ENCODE data around the gene FHIT. TPM values are rescaled to one million over a fixed set of nuclear protein-coding genes. Genes with fewer than 3 reads are reported as not detected.

Gene FHIT
- total and polyA plus RNA-seq, 10 of the 15 experiments (the other 5 are each of a cell fraction or from before 2014, with no cell fraction given): 4.2 to 14.9 (median 9.4) TPM

DNA sequence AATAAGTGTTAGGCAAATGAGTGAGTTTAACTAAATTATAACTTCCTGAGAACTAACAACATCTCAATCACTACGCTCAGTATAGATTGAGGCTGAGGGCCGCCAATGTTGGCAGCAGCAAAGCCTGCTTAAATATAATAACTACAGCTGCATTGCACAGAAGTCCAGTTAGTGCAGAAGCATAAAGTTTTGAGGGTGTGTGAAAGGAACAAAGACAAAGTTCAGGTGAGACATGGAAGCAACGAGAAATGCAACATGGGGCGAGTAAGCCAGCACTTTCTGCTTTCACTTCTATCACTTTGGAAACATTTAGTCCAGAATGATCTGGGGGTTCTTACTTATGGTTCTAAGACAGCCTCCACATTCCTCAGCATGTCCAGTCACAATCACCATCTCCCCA, 1149.1 kb downstream of the FHIT start:
- H3K36me3 ChIP-seq (ENCODE audit: control insufficient read depth in 2 of 2, insufficient read depth in 2 of 2, low read length in 1 of 2): no peaks in the 10 kb centered on the region
- H2AFZ ChIP-seq (ENCODE audit: control insufficient read depth, low read depth, low read length): no peak overlapping the region
- no peaks in the 10 kb centered on the region for H3K9me3 ChIP-seq (replicated peaks; ENCODE audit: control insufficient read depth, insufficient read depth, low read length)
- no peak for TF ChIP-seq FOXK2 (IDR thresholded peaks at IDR 0.05)
- TF ChIP-seq RAD21 (IDR thresholded peaks at IDR 0.05; ENCODE audit: insufficient read depth, low read depth, low read length): no peak
- TF ChIP-seq, protein P1, sequence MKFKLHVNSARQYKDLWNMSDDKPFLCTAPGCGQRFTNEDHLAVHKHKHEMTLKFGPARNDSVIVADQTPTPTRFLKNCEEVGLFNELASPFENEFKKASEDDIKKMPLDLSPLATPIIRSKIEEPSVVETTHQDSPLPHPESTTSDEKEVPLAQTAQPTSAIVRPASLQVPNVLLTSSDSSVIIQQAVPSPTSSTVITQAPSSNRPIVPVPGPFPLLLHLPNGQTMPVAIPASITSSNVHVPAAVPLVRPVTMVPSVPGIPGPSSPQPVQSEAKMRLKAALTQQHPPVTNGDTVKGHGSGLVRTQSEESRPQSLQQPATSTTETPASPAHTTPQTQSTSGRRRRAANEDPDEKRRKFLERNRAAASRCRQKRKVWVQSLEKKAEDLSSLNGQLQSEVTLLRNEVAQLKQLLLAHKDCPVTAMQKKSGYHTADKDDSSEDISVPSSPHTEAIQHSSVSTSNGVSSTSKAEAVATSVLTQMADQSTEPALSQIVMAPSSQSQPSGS (IDR thresholded peaks at IDR 0.05; ENCODE audit: low read length): no peak
- TF ChIP-seq PML (IDR thresholded peaks at IDR 0.05; ENCODE audit: low read length): no peak
- TF ChIP-seq, protein P2, sequence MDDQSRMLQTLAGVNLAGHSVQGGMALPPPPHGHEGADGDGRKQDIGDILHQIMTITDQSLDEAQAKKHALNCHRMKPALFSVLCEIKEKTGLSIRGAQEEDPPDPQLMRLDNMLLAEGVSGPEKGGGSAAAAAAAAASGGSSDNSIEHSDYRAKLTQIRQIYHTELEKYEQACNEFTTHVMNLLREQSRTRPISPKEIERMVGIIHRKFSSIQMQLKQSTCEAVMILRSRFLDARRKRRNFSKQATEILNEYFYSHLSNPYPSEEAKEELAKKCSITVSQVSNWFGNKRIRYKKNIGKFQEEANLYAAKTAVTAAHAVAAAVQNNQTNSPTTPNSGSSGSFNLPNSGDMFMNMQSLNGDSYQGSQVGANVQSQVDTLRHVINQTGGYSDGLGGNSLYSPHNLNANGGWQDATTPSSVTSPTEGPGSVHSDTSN (IDR thresholded peaks at IDR 0.05; ENCODE audit: insufficient replicate concordance, low read depth, low read length): no peak
- H3K4me3 ChIP-seq: no peak overlapping the region
- ChIA-PET CTCF (no interaction called here), RAD21 (ENCODE audit: unreplicated experiment) (no interaction called here), SMC1A (ENCODE audit: uncharacterized antibody, unreplicated experiment) (no interaction called here), POLR2A (no interaction called here)
- ATAC-seq: no peak
- H3K27ac ChIP-seq (ENCODE audit: control insufficient read depth, insufficient read depth): no peak overlapping the region
- no peaks in the 10 kb centered on the region for H3K4me1 ChIP-seq (ENCODE audit: control insufficient read depth, insufficient read depth, low read length)
- no peaks in the 10 kb centered on the region for H3K27me3 ChIP-seq (replicated peaks in 1 of 2; ENCODE audit: control insufficient read depth in 2 of 2, insufficient read depth in 2 of 2, low read length in 1 of 2)
- intact Hi-C loops (cut with micrococcal nuclease; ENCODE audit: unreplicated experiment) (no loop called here), in situ Hi-C loops (cut with MboI) (no loop called here)
- FAIRE-seq: no peak
- H3K4me2 ChIP-seq (ENCODE audit: control insufficient read depth, insufficient read depth): no peak overlapping the region
- 35% methylated on average over 4 of the region's 4 CpGs for WGBS (ENCODE audit: insufficient coverage, insufficient replicate concordance, low lambda C conversion rate, missing lambda C conversion rate)
- no TSS peak for BruUV-seq (replicated peaks)
- H3K79me2 ChIP-seq (ENCODE audit: control insufficient read depth, insufficient read depth, low read length): no peaks in the 10 kb centered on the region
- H3K9ac ChIP-seq (ENCODE audit: control insufficient read depth, insufficient read depth, low read length): no peak overlapping the region
- DNase-seq (ENCODE audit: low read depth, low spot score): no peak
- H4K20me1 ChIP-seq (ENCODE audit: control insufficient read depth, insufficient read depth): no peaks in the 10 kb centered on the region

DNA sequence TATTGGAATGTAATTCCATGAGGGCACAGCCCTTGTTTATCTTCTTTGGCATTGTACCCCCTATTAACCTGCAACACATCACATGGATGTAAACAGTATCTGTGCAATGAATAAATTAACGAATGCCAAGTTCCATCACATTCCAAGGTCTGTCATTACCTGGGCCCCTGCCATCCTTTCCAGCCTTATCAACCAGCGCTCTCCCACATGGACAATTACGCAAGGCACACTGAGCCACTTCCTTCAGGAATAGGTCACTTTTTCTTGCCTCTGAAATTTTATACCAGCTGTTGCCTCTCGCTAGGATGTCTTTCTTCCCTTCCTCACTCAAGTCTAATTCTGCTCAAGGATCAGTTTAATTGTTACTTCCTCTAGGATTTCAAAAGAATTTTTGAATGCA, 1149.6 kb downstream of the FHIT start:
- FAIRE-seq (no peak), ATAC-seq (no peak), DNase-seq (ENCODE audit: low read depth, low spot score) (no peak)
- no peaks in the 10 kb centered on the region for H3K4me1 ChIP-seq (ENCODE audit: control insufficient read depth, insufficient read depth, low read length)
- H2AFZ ChIP-seq (ENCODE audit: control insufficient read depth, low read depth, low read length): no peak overlapping the region
- no TSS peak for BruUV-seq (replicated peaks)
- no peaks in the 10 kb centered on the region for H3K36me3 ChIP-seq (ENCODE audit: control insufficient read depth in 2 of 2, insufficient read depth in 2 of 2, low read length in 1 of 2)
- H4K20me1 ChIP-seq (ENCODE audit: control insufficient read depth, insufficient read depth): no peaks in the 10 kb centered on the region
- in situ Hi-C loops (cut with MboI) (no loop called here), intact Hi-C loops (cut with micrococcal nuclease; ENCODE audit: unreplicated experiment) (no loop called here)
- no peak overlapping the region for H3K4me2 ChIP-seq (ENCODE audit: control insufficient read depth, insufficient read depth)
- H3K4me3 ChIP-seq: no peak overlapping the region
- CTCF ChIA-PET: no interaction called here
- H3K9ac ChIP-seq (ENCODE audit: control insufficient read depth, insufficient read depth, low read length): no peak overlapping the region
- H3K79me2 ChIP-seq (ENCODE audit: control insufficient read depth, insufficient read depth, low read length): no peaks in the 10 kb centered on the region
- H3K27me3 ChIP-seq (replicated peaks in 1 of 2; ENCODE audit: control insufficient read depth in 2 of 2, insufficient read depth in 2 of 2, low read length in 1 of 2): no peaks in the 10 kb centered on the region
- 55% methylated on average over 4 of the region's 4 CpGs for WGBS (ENCODE audit: insufficient coverage, insufficient replicate concordance, low lambda C conversion rate, missing lambda C conversion rate)
- RAD21 ChIA-PET (ENCODE audit: unreplicated experiment): no interaction called here
- no peak overlapping the region for H3K27ac ChIP-seq (ENCODE audit: control insufficient read depth, insufficient read depth)
- no peaks in the 10 kb centered on the region for H3K9me3 ChIP-seq (replicated peaks; ENCODE audit: control insufficient read depth, insufficient read depth, low read length)
- SMC1A ChIA-PET (ENCODE audit: uncharacterized antibody, unreplicated experiment): no interaction called here
- POLR2A ChIA-PET: no interaction called here
- TF ChIP-seq MYC (IDR thresholded peaks at IDR 0.05; ENCODE audit: insufficient read depth, insufficient read length, insufficient replicate concordance, low read length, severe bottlenecking) (no peak), EP300 (IDR thresholded peaks at IDR 0.05; ENCODE audit: borderline replicate concordance in 1 of 2, control insufficient read depth in 1 of 2, low read depth in 2 of 2, low read length in 2 of 2) (no peak), CEBPB (IDR thresholded peaks at IDR 0.05; ENCODE audit: borderline replicate concordance in 1 of 2, low read depth in 2 of 2, low read length in 2 of 2) (no peak), YBX1 (IDR thresholded peaks at IDR 0.05) (no peak), KDM1A (IDR thresholded peaks at IDR 0.05; ENCODE audit: borderline replicate concordance) (no peak), ZSCAN29 (IDR thresholded peaks at IDR 0.05) (no peak), POLR2AphosphoS2 (IDR thresholded peaks at IDR 0.05; ENCODE audit: low read depth, low read length) (no peak), SIX5 (IDR thresholded peaks at IDR 0.05; ENCODE audit: low read depth, low read length, severe bottlenecking) (no peak), FOXM1 (IDR thresholded peaks at IDR 0.05; ENCODE audit: low read depth, low read length) (no peak), STAT1 (conservative IDR thresholded peaks at IDR 0.05) (no peak), NR2C1 (IDR thresholded peaks at IDR 0.05) (no peak)
